Left ventricle myocardium superior (tissue), 1 donor: ENCODE measurements around the gene FBXO8. TPM values are rescaled to one million over a fixed set of nuclear protein-coding genes. Genes with fewer than 3 reads are reported as not detected.

Experiments
- ATAC-seq: fragments of 200-7000 bp; cut with Tn5 transposase; one replicate; pipeline ENCODE4 v1.9.1; 2020; ENCODE audit warnings: mild to moderate bottlenecking, moderate library complexity
- DNase-seq: peaks from one replicate; pipeline ENCODE4 v3.0.0-alpha.2; 2020
- intact Hi-C: fragments of 100-400 bp; cut with micrococcal nuclease; formaldehyde crosslinking; loops from one replicate; pipeline ENCODE4 v1.11.0; 2022
- total RNA-seq: library from RNA; stranded (reverse); fragmentation: NEBNext Ultra II Directional; extraction: Animal tissue kit (Norgen Biotek cat#: 25700); gene quantifications from one replicate; pipeline ENCODE4 v1.2.1, GENCODE V29; 2021
- donor health status: DM: no; HTN: yes; CAD: no; lungs with severe emphysema.

Gene FBXO8
- total RNA-seq, 1 donor from 2014 or later = 27.0 TPM

GRCh38 chr4:174256277-174256713 lies 27.2 kb downstream of the FBXO8 start:
- peak; percentile 59 for ATAC-seq

GRCh38 chr4:174255786-174256185 lies 27.7 kb downstream of the FBXO8 start:
- intact Hi-C loops = no loop called here
- DNase-seq (no peak), ATAC-seq (peak; percentile 31)

More at GRCh38 chr4:174256277-174256713, 27.2 kb downstream of the FBXO8 start:
- intact Hi-C loops = no loop called here
- DNase-seq = no peak

GRCh38 chr4:174255374-174255773 lies 28.1 kb downstream of the FBXO8 start:
- DNase-seq (no peak), ATAC-seq (no peak)
- intact Hi-C loops = no loop called here

GRCh38 chr4:174254613-174255012 lies 28.9 kb downstream of the FBXO8 start:
- ATAC-seq (no peak), DNase-seq (no peak)
- intact Hi-C loops = no loop called here

- intact Hi-C loops = no loop called here
- ATAC-seq (no peak), DNase-seq (no peak)
Observed at GRCh38 chr4:174252412-174252811, 31.1 kb downstream of the FBXO8 start.

GRCh38 chr4:174248407-174248806 lies 35.1 kb downstream of the FBXO8 start:
- intact Hi-C loops = no loop called here
- ATAC-seq = peak; percentile 67
- DNase-seq = no peak

GRCh38 chr4:174245714-174246113 lies 37.8 kb downstream of the FBXO8 start:
- intact Hi-C loops = no loop called here
- ATAC-seq = no peak
- no peak for DNase-seq

GRCh38 chr4:174244441-174244840 lies 39.0 kb downstream of the FBXO8 start:
- no peak for ATAC-seq
- intact Hi-C loops = no loop called here

GRCh38 chr4:174241162-174241561 lies 42.3 kb downstream of the FBXO8 start:
- intact Hi-C loops = no loop called here
- ATAC-seq (no peak), DNase-seq (no peak)

More at GRCh38 chr4:174244441-174244840, 39.0 kb downstream of the FBXO8 start:
- no peak for DNase-seq

GRCh38 chr4:174236359-174236758 lies 47.1 kb downstream of the FBXO8 start:
- ATAC-seq = no peak
- DNase-seq = no peak
- intact Hi-C loops = no loop called here

GRCh38 chr4:174230680-174231079 lies 52.8 kb downstream of the FBXO8 start:
- DNase-seq (no peak), ATAC-seq (no peak)
- intact Hi-C loops = no loop called here

- intact Hi-C loops = no loop called here
- no peak for ATAC-seq
- DNase-seq = no peak
Observed at GRCh38 chr4:174230148-174230547, 53.3 kb downstream of the FBXO8 start.

- no peak for ATAC-seq
- no peak for DNase-seq
- intact Hi-C loops = loop anchor here (10.0 kb wide), 1 partner anchor 86 kb away; no protein-coding TSS in a partner anchor
Observed at GRCh38 chr4:174228988-174229387, 54.5 kb downstream of the FBXO8 start.

GRCh38 chr4:174225349-174226049 lies 58.0 kb downstream of the FBXO8 start:
- ATAC-seq (no peak), DNase-seq (no peak)
- intact Hi-C loops = loop anchor here (10.0 kb wide), 1 partner anchor 89 kb away; no protein-coding TSS in a partner anchor

- no peak for ATAC-seq
- intact Hi-C loops = loop anchor here (10.0 kb wide), 1 partner anchor 90 kb away; no protein-coding TSS in a partner anchor
- no peak for DNase-seq
Observed at GRCh38 chr4:174224550-174224949, 58.9 kb downstream of the FBXO8 start.

GRCh38 chr4:174222266-174222872 lies 61.1 kb downstream of the FBXO8 start:
- no peak for DNase-seq
- no peak for ATAC-seq
- intact Hi-C loops = loop anchor here (10.0 kb wide), 1 partner anchor 92 kb away; no protein-coding TSS in a partner anchor

GRCh38 chr4:174218127-174218790 lies 65.2 kb downstream of the FBXO8 start:
- intact Hi-C loops = no loop called here
- ATAC-seq (peak; percentile 18), DNase-seq (no peak)

GRCh38 chr4:174217273-174218126 lies 66.0 kb downstream of the FBXO8 start:
- intact Hi-C loops = no loop called here
- ATAC-seq (peak; percentile 84), DNase-seq (peak; percentile 78)

GRCh38 chr4:174216799-174217272 lies 66.6 kb downstream of the FBXO8 start:
- no peak for ATAC-seq
- no peak for DNase-seq
- intact Hi-C loops = no loop called here
